Nucleus accumbens (tissue), 56 donors: Measurements from ENCODE around the gene CDKL1.
"Not testable (repeated sequence)": the region's sequence is repeated elsewhere in the genome, so short reads cannot be mapped to it uniquely, and the experiment has no call there.

Experiments
- DNase-seq, 56 donors: peaks; one replicate each; lab custom pipeline; 2025; lab: John Stamatoyannopoulos, UW

Gene CDKL1

DNA sequence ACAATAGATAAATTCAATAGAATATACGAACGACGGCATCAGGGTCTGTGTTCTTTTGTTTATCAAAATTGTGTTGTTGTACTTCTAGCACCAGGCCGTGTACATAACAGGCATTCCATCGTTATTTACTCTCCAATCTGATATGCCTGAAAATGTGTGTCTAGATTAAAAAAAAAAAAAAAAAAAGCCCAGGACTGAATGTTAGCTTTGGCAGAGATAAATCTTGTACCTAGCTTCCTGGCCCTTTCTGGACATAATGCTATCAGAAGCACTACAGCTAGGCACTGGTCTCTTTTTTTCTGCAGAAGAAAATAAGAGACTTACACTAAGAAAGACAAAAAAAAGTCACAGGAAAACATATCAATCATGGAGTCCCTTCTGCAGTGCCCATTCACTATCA, 37.0 kb downstream of the CDKL1 start:
- no peak for DNase-seq

DNA sequence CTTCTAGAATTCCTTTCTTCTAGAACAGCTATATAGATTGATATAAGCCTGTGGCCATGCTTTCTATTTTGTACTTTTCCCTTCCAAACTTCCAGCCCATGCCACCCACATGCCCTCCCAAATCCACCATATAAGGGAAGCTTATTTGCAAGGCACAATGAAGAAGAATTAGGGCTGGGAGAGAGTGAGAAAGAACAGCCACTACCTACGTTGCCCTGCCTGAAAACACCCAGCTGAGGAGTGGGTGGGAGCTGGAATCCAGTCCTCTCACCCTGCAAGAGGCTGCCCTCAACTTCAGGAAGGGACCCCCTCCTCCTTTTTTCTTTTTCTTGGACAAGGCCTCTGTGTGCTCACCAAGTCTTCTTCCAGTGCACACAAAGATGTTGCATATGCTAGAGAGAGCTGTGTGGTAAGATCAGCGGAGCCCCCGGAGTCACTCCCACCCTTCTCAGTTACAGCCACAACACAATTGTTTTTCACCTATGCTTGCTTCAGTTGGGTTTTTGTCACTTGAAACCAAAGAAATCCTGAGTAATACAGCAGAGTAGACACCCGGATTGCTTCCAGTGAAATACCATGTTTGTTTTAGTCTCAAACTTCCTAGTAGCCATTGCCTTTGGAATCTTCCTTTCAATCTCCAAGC, 38.8 kb downstream of the CDKL1 start:
- peak in 10 of 56 donors; percentile 3 to 49 (median 12) for DNase-seq

DNA sequence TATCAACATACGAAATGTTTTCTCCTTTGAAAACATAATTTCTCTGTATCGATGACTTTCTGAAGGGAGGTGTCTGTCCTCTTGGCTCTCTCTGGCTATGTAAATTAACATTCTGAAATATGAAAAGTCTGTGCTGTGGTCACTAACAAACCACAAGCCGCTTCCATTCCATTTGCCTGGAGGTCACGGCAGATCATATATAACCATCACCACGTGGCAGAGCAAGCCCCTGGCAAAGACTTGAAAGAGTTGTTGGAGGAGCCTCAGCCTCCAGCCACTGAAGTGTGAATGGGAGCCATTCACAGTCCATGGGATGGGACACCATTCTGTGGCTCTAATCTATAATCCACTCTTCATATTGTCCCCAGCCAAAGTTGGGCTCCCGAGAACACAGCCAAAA, 39.6 kb downstream of the CDKL1 start:
- no peak for DNase-seq

DNA sequence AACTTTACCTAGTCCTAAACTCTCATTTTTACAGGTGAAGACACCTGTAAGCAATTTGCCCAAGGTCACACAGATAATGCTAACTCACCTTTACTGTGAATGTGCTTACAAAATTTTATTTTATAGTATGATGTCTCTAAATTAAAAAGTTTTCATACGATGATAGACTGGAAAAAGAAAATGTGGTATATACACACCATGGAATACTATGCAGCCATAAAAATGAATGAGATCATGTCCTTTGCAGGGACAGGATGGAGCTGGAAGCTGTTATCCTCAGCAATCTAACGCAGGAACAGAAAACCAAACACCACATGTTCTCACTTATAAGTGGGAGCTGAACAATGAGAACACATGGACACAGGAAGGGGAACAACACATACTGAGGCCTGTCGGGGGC, 40.4 kb downstream of the CDKL1 start:
- DNase-seq: not testable (repeated sequence)

DNA sequence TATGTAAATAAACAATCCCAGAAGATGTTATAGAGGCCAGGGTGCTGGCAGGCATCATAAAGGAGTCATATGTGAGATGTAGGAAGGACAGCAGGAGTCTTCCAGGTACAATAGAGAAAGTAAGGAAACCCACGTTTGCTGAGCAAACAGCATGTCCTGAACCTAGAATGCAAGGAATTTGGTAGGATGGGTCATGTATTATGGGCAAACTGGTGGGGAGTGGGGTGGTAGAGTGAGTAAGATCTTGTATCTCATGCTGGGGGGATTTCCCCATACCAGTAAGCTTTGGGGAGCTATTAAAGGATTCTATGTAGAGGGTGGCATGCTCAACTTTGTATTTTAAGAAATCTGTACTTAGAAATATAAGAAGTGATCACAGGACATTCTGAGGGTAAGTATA, 41.0 kb downstream of the CDKL1 start:
- DNase-seq: no peak

DNA sequence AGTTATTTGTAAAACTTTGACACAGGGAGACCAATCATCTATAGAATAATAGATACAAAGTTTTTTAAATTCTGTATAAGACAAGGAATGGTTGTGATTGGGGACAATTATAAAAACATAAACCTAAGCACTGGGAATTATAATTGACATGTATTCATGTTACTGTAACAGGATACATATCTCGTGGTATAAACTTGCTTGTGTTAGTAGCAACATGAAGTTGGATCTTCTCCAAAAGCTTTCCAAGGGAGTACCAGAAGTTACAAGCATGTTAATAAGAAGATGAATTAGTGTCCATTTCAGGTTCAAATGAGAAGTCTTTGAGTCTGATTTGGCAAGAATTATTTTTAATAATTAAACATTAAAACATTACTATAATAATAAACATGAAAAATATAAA, 42.2 kb downstream of the CDKL1 start:
- no peak for DNase-seq

DNA sequence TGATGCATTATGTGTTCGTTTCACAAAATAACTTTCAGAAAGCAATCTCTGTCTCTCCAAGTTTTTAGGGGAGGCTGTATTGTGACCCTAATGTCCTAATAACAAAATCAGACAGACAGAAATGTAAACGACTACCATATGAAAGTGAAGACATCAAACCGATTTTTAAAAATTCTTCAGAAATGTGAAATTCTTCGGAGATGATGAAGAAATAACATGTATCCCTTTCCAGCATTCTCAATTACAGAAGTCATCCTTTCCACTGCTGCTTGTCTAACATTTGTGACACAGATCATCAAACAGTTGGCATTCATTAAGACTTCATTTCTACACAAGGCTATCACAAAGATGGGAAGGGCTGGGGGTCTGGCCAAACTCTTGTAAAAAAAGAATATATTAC, 43.6 kb downstream of the CDKL1 start:
- no peak for DNase-seq

DNA sequence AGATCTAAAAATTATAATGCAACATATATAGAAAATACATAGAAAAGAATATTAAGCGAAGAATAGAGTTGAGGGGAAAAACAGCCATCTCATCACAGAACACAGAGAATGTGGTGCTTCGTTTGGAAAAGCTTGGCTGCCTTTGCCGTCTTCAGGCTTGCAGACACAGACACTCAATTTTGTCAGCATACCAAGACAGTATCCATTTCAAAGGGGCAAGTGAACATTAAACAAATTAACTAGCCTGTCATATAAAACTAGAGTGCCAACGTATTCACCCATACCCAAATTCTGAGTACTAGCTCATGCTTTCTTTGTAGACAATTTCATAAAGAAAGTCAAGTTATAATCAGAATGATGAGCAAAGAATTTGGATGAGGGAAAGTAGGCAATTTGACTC, 44.1 kb downstream of the CDKL1 start:
- no peak for DNase-seq

DNA sequence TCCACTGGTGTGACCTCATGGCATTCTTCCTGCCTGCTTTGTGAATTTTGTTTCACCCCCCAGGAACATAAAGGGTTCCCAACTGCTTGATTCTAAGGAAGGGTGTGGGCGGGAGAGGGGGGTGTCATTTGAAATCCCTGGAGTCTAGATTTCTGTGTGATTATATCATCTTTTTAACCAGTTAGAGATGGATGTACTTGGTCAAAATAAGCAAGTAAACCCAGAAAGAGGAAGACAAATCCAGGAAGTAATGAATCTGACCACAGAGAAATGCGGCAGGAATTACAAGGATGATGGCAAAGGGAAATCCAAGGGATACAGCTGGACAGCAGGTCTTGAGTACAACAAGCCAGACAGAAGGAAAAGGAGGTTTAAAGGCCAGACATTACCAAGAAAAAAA, 45.7 kb downstream of the CDKL1 start:
- DNase-seq: no peak

DNA sequence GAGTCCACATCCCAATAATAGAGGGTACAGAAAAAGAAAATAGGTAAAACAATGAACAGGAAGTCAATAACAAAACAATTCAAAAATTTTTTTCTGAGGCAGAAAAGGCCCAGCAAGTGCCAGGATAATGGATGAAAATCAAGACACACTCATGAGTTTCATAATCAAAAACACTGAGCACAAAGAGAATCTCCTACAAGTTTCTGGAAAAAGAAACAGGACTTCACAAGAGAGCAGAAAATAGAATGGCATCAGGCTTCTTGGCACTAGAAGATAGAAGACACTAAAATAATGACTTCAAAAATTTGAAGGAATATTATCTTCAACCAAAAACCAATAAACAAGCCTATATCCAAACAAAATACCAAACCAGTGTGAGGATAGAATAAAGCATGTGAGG, 47.7 kb downstream of the CDKL1 start:
- no peak for DNase-seq

DNA sequence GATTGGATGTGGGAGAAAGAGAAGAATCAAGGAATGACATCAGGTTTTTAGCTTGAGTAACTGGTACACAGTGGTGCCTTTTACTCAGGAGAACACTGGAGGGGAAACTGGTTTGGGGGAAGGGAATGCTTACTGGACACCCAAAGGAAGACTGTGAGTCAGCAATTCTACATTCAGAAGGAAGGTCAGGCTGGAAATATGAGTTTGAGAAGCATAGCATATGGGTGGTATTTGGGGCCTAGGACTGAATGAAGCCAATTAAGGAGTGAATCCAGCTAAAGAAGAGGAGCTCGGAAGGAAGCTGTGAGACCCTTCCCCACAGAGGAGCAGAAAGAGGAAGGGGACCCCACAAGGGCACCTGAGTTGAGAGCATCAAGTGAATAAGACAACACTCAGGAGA, 49.2 kb downstream of the CDKL1 start:
- no peak for DNase-seq

DNA sequence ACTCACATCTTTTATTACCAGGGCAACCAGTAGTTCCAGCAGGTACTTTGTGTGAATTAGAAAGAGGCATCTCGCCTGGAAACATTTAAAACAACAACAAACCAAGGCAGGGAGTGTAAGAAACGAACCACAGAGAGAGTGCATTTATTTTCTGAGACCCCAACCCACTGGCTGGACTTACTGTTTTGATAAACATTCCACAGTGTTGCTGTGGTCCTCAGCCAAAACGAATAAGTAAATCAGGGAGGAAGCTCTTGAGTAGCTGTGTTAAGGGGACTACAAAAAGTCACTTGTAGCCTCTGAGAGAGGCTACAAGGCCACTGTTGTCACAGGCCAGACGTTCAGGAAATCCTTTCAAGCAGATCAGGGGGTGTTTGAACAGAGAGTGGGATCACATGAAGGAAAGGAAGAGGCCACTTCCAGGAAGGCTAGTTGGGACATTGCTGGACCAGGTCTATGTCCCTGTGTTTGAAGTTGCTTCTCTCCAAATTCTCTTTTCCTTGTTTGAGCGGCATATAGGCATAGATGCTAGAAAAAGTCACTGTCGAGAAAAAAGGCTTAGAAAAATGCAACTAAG, 50.7 kb downstream of the CDKL1 start:
- DNase-seq: peak in 3 of 56 donors; percentile 9 to 25 (median 20)

DNA sequence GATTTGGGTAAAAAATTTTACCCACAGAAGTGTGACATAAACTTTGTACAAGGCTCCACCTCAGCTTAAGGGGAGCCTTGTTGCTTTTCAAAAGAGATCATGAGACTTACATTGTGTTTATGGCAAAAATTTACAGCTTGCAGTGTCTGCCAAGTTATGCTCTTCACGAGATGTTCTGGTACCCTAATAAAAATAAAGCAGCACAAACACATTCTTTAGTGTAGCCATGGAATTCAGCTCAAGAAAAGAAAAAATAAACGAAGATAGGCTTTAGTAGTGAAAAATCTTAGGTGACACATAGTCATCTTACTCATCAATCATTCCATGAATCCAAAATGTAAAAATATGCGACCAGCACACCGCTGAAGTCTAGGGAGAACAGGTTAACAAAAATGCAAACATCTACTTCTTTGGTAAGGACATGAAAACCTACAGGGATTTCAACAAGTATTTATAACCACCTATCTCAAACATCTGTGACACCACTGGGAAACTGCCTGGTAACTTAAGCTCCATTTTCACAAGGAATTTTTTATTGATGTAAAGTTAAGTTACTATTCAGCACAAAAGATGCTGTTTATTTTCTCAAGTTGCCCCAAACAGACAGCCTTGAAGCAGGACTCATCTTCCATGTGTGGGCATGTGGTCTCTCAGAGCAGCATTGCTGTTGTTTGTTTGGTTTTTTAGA, 51.7 kb downstream of the CDKL1 start:
- DNase-seq: no peak

DNA sequence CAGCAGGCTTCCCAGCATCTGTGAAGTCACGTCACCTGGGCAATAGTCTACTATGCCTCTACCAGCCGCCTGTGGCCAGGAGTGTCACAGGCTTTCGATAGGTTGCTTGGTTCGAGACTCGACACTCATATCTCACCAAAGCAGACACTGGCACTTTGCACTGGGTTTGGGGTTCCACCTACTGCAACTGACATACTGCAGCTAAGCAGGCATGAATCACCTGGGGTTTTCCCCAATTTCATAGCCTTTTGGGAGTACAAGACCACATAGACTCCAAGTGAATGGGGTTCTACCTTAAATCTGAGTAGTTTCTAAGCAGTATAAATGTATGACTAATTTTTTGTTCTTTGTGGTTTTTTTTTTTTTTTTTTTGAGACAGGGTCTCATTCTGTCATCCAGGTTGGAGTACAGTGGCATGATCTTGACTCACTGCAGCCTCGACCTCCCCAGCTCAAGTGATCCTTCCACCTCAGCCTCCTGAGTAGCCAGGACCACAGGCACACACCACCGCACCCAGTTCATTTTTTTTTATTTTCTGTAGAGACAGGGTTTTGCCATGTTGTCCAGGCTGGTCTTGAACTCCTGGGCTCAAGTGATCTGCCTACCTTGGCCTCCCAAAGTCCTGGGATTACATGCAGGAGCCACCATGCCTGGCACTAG, 52.4 kb downstream of the CDKL1 start:
- no peak for DNase-seq

DNA sequence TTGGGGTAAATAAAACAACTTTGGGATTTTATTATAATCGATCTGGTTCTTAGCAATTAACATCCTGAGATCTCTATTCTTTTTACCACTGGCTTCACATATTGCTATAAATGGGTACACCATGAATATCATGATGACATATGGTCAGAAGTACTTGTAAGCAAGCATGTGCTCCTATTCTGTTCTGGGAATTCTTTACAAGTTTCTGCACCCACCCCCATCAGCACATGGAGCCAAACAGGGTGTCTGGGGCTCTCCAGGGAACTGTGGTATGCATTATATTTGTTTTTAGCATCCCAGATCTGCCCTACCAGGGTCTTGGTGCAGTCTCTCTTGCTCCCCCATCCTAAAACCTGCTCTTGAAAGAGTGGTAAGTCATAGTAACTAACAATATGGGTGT, 53.2 kb downstream of the CDKL1 start:
- DNase-seq: no peak

DNA sequence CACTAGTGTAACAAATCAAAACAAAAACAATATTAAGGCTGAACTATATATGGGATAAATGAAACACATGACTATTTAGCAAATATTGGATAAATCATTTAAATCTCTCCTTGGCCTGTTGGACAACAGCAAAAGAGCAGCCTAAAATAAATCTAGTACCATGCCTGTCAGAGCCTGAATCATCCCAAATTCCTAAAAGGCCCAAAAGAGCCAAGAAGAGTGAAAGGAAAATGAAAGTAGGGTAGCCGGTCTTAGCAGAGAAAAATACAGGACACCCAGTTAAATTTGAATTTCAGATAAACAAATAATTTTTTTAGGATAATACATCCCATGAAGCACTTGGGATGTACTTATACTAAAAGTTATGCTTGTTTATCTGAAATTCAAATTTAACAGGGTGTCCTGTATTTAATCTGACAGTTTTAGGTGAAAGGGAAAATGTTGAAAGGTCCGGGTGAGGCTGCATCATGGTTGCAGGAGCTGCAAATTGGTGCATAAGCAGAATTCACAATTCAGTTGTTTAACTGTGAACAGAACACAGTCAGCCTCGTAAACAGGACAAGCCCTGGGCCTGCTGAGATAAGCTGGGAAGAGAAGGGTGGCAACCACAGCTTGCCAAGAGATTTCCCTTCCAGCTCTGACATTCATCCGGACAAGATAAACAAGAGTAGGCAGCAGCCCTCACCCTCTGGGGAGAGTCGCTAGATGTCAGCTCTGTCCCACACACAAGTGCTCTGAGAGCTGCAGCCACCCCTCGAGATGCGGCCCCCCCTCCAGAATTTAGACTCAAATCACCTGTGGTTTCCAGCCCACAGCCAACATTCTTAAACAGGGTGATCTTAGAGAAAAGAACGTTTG, 54.2 kb downstream of the CDKL1 start:
- DNase-seq: peak in 50 of 56 donors; percentile 21 to 85 (median 62)

DNA sequence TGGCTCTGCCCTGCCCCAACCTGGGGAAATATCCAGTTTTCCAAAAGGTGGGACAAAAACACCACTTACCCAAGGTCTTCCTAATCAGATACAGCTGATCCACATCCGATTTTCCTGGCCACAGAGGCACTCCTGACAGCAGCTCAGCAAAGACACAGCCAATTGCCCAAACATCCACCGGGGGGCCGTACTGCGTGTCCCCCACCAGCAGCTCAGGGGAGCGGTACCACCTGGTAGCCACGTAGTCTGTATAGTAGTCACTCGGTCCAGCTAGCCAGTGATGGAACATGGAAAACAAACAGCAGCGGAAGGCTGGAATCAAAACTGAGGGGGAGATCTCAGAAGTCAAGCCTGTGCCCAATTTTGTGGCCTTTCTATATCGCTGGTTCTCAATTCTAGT, 55.7 kb downstream of the CDKL1 start:
- no peak for DNase-seq

DNA sequence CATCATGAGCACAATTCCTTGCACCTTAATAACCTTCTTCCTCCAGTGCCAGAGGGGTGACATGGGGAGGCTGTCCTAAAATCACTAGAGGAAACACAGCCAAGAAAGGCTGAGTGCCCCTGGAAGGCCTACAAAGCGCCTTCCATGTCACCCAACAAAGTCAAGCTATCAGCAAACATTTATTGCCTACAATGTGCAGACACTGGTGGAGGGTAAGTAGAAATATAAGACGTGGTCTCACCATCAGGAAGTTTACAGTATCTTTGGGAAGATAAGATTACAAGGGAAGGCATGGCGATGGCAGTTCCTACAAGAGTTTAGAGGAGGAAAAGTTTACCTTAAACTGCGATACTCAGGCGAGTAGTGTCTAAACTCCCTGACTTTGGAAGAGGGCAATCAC, 56.6 kb downstream of the CDKL1 start:
- no peak for DNase-seq

DNA sequence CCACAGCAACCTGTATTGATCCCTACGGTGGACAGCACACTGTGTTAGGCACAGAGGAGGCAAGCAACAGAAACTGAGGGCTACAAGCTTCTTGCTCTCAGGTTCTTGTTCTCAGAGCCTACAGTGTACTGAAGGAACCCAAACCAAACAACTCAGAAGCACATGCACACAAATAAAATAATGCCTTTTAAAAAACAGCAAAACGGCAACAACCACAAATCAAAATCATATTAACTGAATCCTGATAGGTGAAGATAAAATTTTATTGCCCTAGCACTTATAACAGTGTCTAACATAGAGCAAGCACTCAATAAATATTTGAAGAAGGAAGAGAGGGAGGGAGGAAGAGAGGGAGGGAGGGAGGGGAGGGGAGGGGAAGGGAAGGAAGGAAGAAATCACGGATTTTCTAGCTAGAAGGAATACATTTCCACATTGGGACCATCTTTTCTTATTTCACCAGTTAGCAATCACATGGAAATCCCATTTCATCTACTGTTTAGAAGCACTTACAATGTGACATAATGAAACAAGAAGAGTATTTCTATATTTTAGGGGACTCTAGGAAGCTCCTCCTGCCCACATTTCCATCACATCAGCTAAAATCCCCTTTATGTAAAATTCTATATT, 57.4 kb downstream of the CDKL1 start:
- no peak for DNase-seq

DNA sequence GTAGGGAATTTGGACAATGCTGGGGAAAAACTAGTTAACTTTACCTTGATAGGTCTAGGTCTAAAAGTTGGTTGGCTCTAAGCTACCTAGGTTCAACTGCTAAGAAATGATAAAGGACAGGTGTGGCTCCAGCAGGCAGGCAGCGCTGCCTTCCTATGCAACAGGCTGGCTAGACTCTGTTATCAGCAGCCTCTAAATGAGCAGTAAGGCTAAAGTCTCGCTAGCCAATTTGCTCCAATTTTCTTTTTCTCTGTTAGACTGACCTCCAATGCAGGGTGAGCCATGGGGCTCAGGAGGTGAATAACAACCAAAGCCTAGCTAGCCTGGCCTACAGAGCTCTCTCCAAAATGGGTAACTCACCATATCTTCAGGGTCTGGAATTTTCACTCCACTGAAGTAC, 58.1 kb downstream of the CDKL1 start:
- DNase-seq: no peak
